ENCODE measurements around the gene ROPN1B.

The ROPN1B gene

GRCh38 chr3:126008219-126008618, 39.2 kb downstream of the ROPN1B start:
- FAIRE-seq (no peak), DNase-seq (ENCODE audit: insufficient read length, low spot score) (no peak)
- no peak for TF ChIP-seq CTCF (IDR thresholded peaks at IDR 0.05; ENCODE audit: insufficient read depth, missing control alignments)

- no peak for TF ChIP-seq CTCF (IDR thresholded peaks at IDR 0.05; ENCODE audit: insufficient read depth, missing control alignments)
- no peak for FAIRE-seq
- no peak for DNase-seq (ENCODE audit: insufficient read length, low spot score)
Observed at GRCh38 chr3:126009181-126009580, 40.2 kb downstream of the ROPN1B start.

GRCh38 chr3:126013751-126014156, 44.8 kb downstream of the ROPN1B start:
- no peak for TF ChIP-seq CTCF (IDR thresholded peaks at IDR 0.05; ENCODE audit: insufficient read depth, missing control alignments)
- FAIRE-seq (no peak), DNase-seq (ENCODE audit: insufficient read length, low spot score) (no peak)

GRCh38 chr3:126014252-126014651, 45.3 kb downstream of the ROPN1B start:
- no peak for DNase-seq (ENCODE audit: insufficient read length, low spot score)
- FAIRE-seq = no peak
- no peak for TF ChIP-seq CTCF (IDR thresholded peaks at IDR 0.05; ENCODE audit: insufficient read depth, missing control alignments)

- DNase-seq (ENCODE audit: insufficient read length, low spot score) = no peak
- FAIRE-seq = no peak
- no peak for TF ChIP-seq CTCF (IDR thresholded peaks at IDR 0.05; ENCODE audit: insufficient read depth, missing control alignments)
Observed at GRCh38 chr3:126015075-126015474, 46.1 kb downstream of the ROPN1B start.

- TF ChIP-seq CTCF (IDR thresholded peaks at IDR 0.05; ENCODE audit: insufficient read depth, missing control alignments) = no peak
- no peak for FAIRE-seq
- no peak for DNase-seq (ENCODE audit: insufficient read length, low spot score)
Observed at GRCh38 chr3:126016616-126017015, 47.6 kb downstream of the ROPN1B start.

- FAIRE-seq = no peak
- DNase-seq (ENCODE audit: insufficient read length, low spot score) = no peak
- no peak for TF ChIP-seq CTCF (IDR thresholded peaks at IDR 0.05; ENCODE audit: insufficient read depth, missing control alignments)
Observed at GRCh38 chr3:126017362-126017761, 48.4 kb downstream of the ROPN1B start.

Measured in D721Med (cell line).